GM12878 (cell line): ENCODE measurements around the gene UTS2.

ENCODE experiments used
- CTCF ChIP-seq, 3 experiments: IDR thresholded peaks in 2 of 3; conservative IDR thresholded peaks in 1 of 3; 2 replicates each; pipeline ENCODE4 v1.5.1; 2011; ENCODE audit warnings: low read depth in 3 of 3, low read length in 3 of 3, mild to moderate bottlenecking in 3 of 3, control low read depth in 2 of 3, moderate library complexity in 2 of 3, inconsistent platforms in 1 of 3, mixed read lengths in 1 of 3; ENCODE audit not compliant: control insufficient read depth in 2 of 3, insufficient read depth in 1 of 3; ENCODE audit errors: extremely low read depth in 1 of 3
- E2F4 ChIP-seq: IDR thresholded peaks from 2 replicates; pipeline ENCODE4 v1.6.1; 2012; ENCODE audit warnings: low read depth, low read length, improper control_type of control experiment
- ESRRA ChIP-seq: IDR thresholded peaks from 2 replicates; pipeline ENCODE4 v1.6.1; 2012; ENCODE audit warnings: mild to moderate bottlenecking, low read length, improper control_type of control experiment
- POLR2A ChIP-seq: IDR thresholded peaks from 2 replicates; pipeline ENCODE4 v1.6.1; 2011; ENCODE audit warnings: low read depth, mild to moderate bottlenecking, low read length
- SUZ12 ChIP-seq: fragments of 200-600 bp; sonication (generic); IDR thresholded peaks from one replicate; pipeline ENCODE4 v1.6.1; 2018; ENCODE audit warnings: antibody characterized with exemption, mild to moderate bottlenecking; ENCODE audit not compliant: unreplicated experiment
- TAF1 ChIP-seq: IDR thresholded peaks from 2 replicates; pipeline ENCODE4 v1.6.1; 2011; ENCODE audit warnings: mild to moderate bottlenecking, low read depth, low read length, borderline replicate concordance

- TF ChIP-seq TAF1 (no peak), SUZ12 (no peak), CTCF (IDR thresholded peaks at IDR 0.05 in 2 of 3, conservative IDR thresholded peaks at IDR 0.05 in 1 of 3; ENCODE audit: control insufficient read depth in 2 of 3, extremely low read depth in 1 of 3, insufficient read depth in 1 of 3, low read depth in 3 of 3, low read length in 3 of 3) (no peak), E2F4 (no peak), ESRRA (no peak), POLR2A (no peak)
Observed at GRCh38 chr1:7879228-7879627, 26.4 kb upstream of the UTS2 start.
